Epithelial cell of proximal tubule (primary cell): ENCODE measurements around the gene HLA-DMB. TPM values are rescaled to one million over a fixed set of nuclear protein-coding genes. Genes with fewer than 3 reads are reported as not detected.
A peak's percentile ranks its signal among the peaks of the same experiment; 100 is the strongest.

Experiments
- DNase-seq: peaks from one replicate; pipeline ENCODE4 v3.0.0-alpha.2; 2011; ENCODE audit warnings: low read depth
- H3K4me3 ChIP-seq: 2 replicates; pipeline ENCODE4 v1.5.1; 2011; ENCODE audit warnings: low read depth, mild to moderate bottlenecking, low read length
- CTCF ChIP-seq: conservative IDR thresholded peaks from 2 replicates; pipeline ENCODE4 v1.5.1; 2012; ENCODE audit warnings: low read depth, mild to moderate bottlenecking, low read length
- total RNA-seq: library from RNA; depleted of rRNA; stranded (reverse); fragments of >200 nt; gene quantifications from 2 replicates; pipeline ENCODE4 v1.2.3, GENCODE V29; 2015

The HLA-DMB gene
- total RNA-seq, 1 donor from 2014 or later: 4.2 TPM

GRCh38 chr6:32975886-32976285, 35.1 kb upstream of the HLA-DMB start:
- H3K4me3 ChIP-seq: peak overlapping the region; percentile 69
- no peak for DNase-seq
- TF ChIP-seq CTCF: no peak

GRCh38 chr6:32974541-32975308, 33.9 kb upstream of the HLA-DMB start:
- no peak for DNase-seq
- TF ChIP-seq CTCF: no peak
- H3K4me3 ChIP-seq: peak overlapping the region; percentile 69

GRCh38 chr6:32974016-32974333, 33.1 kb upstream of the HLA-DMB start:
- DNase-seq: no peak
- peak overlapping the region; percentile 69 for H3K4me3 ChIP-seq
- TF ChIP-seq CTCF: no peak

GRCh38 chr6:32973144-32974015, 32.6 kb upstream of the HLA-DMB start:
- no peak for TF ChIP-seq CTCF
- no peak for DNase-seq
- peak overlapping the region; percentile 69 for H3K4me3 ChIP-seq

GRCh38 chr6:32972353-32973143, 31.7 kb upstream of the HLA-DMB start:
- DNase-seq: no peak
- TF ChIP-seq CTCF: no peak

GRCh38 chr6:32971581-32972352, 30.9 kb upstream of the HLA-DMB start:
- no peak for TF ChIP-seq CTCF

More at GRCh38 chr6:32972353-32973143, 31.7 kb upstream of the HLA-DMB start:
- peak overlapping the region; percentile 69 for H3K4me3 ChIP-seq

More at GRCh38 chr6:32971581-32972352, 30.9 kb upstream of the HLA-DMB start:
- H3K4me3 ChIP-seq: peak overlapping the region; percentile 77
- peak; percentile 98 for DNase-seq
